ENCODE results near the gene CACNB4. TPM values are rescaled to one million over a fixed set of nuclear protein-coding genes. Genes with fewer than 3 reads are reported as not detected.

The CACNB4 gene
- total RNA-seq, 1 donor from 2014 or later: 3.4 TPM

DNA sequence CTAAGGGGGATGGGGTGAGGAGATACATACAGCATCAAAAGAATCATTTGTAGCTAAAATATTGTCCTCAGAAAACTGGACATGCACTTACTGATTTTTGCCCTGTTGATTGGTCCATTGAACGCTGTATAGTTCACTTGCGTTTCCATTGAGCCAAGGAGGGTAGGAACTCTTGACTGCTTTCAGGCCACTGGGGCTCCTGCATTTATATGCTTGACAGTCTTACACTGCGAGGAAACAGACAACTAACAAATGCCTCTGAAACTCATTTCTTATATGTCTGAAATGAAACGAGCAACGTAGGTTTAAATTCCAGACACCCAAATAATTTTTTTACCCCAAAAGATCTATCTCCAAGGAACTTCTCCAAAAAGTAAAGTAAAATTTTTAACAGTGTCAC is 312.8 kb downstream of the CACNB4 start:
- H3K36me3 Mint-ChIP-seq (ENCODE audit: unreplicated experiment): peaks cover 30% of the 10 kb centered on the region
- H3K27ac Mint-ChIP-seq (ENCODE audit: unreplicated experiment): no peak overlapping the region
- TF ChIP-seq, protein P1, sequence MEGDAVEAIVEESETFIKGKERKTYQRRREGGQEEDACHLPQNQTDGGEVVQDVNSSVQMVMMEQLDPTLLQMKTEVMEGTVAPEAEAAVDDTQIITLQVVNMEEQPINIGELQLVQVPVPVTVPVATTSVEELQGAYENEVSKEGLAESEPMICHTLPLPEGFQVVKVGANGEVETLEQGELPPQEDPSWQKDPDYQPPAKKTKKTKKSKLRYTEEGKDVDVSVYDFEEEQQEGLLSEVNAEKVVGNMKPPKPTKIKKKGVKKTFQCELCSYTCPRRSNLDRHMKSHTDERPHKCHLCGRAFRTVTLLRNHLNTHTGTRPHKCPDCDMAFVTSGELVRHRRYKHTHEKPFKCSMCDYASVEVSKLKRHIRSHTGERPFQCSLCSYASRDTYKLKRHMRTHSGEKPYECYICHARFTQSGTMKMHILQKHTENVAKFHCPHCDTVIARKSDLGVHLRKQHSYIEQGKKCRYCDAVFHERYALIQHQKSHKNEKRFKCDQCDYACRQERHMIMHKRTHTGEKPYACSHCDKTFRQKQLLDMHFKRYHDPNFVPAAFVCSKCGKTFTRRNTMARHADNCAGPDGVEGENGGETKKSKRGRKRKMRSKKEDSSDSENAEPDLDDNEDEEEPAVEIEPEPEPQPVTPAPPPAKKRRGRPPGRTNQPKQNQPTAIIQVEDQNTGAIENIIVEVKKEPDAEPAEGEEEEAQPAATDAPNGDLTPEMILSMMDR (IDR thresholded peaks at IDR 0.05): no peak
- no peak for DNase-seq (ENCODE audit: extremely low spot score, unreplicated experiment)
- H3K9me3 Mint-ChIP-seq (ENCODE audit: unreplicated experiment): no peaks in the 10 kb centered on the region
- H3K27me3 Mint-ChIP-seq (ENCODE audit: unreplicated experiment): no peaks in the 10 kb centered on the region
- H3K4me3 Mint-ChIP-seq (ENCODE audit: unreplicated experiment): no peak overlapping the region
- H3K4me1 Mint-ChIP-seq (ENCODE audit: unreplicated experiment): no peaks in the 10 kb centered on the region

DNA sequence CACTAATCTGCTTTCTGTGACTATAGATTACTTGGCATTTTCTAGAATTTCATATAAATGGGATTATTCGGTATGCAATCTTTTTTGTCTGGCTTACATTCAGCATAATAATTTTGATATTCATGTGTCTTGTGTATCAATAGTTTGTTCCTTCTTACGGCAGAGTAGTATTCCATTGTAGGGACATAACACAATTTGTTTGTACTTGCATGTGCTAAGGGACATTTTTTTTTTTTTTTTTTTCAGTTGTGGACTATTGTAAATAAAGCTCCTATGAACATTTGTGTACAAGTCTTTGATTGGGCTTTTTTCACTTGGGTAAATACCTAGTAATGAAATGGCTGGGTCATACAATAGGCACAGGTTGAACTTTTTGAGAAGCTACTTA is 315.7 kb downstream of the CACNB4 start:
- peaks cover 4% of the 10 kb centered on the region for H3K9me3 Mint-ChIP-seq (ENCODE audit: unreplicated experiment)
- H3K4me3 Mint-ChIP-seq (ENCODE audit: unreplicated experiment): no peak overlapping the region
- no peaks in the 10 kb centered on the region for H3K4me1 Mint-ChIP-seq (ENCODE audit: unreplicated experiment)
- peaks cover 47% of the 10 kb centered on the region for H3K36me3 Mint-ChIP-seq (ENCODE audit: unreplicated experiment)
- no peaks in the 10 kb centered on the region for H3K27me3 Mint-ChIP-seq (ENCODE audit: unreplicated experiment)
- TF ChIP-seq, protein P1 (IDR thresholded peaks at IDR 0.05): no peak
- no peak overlapping the region for H3K27ac Mint-ChIP-seq (ENCODE audit: unreplicated experiment)
- DNase-seq (ENCODE audit: extremely low spot score, unreplicated experiment): no peak

Other genes starting within 250 kb of the CACNB4 start
- 40.4 and 43.0 TPM in 2 replicates for gene STAM2, start 76.7 kb upstream of the CACNB4 start, total RNA-seq
- 44.0 and 45.3 TPM in 2 replicates for gene FMNL2, start 236.1 kb upstream of the CACNB4 start, total RNA-seq

Measured in osteocyte (in vitro differentiated cells).